UCSD-AML1 (cell line): ENCODE measurements around the gene FRAS1.

ENCODE experiments used
- DNase-seq: peaks from one replicate; lab custom pipeline; 2025; ENCODE audit not compliant: unreplicated experiment; lab: John Stamatoyannopoulos, UW

The FRAS1 gene

GRCh38 chr4:78568640-78569305 lies 511.6 kb downstream of the FRAS1 start:
- DNase-seq: no peak

GRCh38 chr4:78569306-78569821 lies 512.2 kb downstream of the FRAS1 start:
- no peak for DNase-seq

DNA sequence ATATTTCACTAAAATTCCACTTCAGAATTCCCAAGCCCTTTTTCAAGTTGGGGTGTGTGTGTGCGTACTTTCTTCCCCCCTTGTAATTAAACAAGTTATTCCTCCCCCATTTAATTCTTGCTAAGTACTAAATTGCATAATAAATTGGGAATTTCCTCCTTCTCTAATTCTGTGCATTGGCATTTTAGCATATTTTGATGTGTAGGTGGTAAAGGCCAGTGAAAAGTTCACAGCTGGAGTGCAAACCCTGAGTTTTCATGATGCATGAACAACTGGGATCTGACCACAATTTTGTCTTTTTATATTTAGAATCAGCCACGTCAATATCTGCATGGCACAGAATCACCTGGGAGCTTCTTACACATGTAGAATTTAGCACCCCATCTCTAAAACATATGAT lies 513.0 kb downstream of the FRAS1 start:
- DNase-seq: no peak

GRCh38 chr4:78571804-78572203 lies 514.7 kb downstream of the FRAS1 start:
- no peak for DNase-seq

DNA sequence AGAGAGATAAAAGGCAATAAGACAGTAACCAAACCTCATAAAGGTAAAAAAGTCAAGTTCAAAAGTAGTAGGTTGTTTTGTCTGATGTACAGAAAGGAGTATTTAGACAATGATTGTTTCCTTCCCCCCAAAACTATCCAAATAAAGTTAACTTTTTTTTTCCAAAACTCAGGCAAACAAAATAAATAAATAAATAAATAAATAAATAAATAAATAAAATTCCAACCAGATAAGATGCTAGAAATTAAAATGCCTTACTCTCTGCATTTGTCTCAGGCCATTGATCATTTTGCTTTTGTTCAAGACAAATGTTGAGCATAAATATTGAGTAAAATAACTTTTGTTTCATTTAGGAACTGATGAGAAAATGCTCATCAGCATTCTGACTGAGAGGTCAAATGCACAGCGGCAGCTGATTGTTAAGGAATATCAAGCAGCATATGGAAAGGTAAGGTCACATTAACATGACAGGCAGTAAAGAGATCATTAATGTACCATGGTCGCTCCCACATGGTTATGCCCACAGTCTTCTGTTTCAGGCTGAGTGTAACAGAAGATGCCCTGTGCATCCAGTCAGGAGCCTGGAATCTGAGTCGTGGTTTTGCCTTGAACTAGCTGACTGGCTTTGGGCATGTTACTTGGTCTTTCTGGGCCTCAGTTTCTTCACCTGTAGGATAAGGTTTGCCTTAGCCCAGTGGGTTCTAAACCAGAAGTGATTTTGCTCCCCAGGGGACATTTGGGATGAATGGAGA lies 521.7 kb downstream of the FRAS1 start:
- no peak for DNase-seq

DNA sequence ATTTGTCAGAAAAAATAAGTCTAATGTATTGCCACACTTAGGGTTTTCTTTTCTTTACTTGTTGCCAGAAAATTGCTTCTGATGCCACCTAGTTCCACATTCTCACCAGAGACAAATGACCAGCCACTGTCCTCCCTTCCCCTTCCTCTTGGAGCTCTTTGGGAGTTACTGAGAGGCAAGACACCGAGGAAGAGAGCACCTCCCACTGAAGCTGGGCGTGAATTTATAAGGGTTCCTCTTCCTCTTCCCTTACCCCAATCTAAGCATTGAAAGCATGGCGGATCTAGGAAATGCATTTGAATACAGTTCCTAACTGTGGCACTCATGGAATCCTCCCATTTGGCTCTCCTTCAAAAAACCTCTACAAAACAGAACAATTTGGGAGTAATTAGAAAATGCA lies 524.5 kb downstream of the FRAS1 start:
- no peak for DNase-seq

DNA sequence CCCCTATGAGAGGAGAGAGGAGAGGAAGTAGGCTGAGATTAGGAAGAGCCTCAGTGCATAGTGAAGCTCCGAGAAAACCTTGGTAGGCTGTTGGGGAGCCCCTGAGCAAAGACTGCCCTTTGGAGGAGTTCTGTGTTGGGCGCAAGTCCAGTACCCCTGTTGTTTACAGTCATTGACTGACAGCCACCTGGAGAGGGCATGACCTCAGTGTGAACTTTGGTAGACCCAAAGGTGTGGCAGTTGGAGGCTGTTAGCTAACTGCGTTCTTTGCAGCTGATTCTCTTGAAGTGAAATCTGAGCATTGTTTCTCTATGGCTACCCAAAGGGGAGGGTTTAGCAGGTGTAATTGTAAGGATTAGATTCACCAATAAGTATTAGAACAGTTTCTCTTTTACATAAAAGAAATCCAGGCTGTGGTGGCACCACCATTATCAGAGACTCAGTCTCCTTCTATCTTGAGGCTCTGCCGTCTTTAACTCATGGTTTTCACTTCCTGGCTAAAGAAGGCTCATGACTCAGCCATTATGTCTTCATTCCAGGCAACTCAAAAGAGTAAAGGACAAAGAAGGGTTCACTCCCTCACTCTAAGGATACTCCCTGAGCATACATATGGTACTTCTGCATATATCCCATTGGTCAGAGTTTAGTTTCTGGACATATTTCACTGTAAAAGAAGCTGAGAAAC lies 527.9 kb downstream of the FRAS1 start:
- no peak for DNase-seq

- no peak for DNase-seq
Observed at GRCh38 chr4:78585633-78586032, 528.5 kb downstream of the FRAS1 start.

DNA sequence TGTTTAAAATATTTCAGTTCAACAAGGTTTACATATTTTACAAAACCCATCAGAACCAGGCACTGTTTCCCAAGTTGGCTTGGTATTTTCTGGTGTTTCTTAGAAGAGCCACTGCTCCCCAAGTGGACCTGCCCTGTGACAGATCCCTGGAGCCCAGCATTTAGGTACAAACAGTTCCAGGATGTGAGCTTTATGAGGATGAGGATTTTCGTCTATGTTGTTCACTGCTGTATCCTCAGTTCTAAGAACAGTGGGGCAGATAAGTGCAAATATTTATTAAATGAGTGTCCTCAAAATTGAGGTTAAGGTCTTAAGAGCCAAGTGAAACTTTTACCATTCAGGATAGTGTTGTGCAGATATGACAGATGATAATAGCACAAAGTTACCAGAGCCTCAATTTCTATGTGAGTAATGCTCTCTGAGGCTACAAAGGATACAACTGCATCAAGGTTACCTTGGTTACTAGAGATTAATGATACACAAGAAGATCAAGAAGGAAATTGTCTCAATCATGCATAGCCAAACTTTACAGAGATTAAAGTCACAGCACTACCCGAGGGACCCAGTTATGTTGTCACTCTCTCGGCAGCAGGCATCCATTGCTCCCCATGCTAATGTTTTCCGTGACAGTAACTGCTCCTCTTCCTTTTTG lies 531.9 kb downstream of the FRAS1 start:
- no peak for DNase-seq

GRCh38 chr4:78591404-78591803 lies 534.3 kb downstream of the FRAS1 start:
- no peak for DNase-seq

DNA sequence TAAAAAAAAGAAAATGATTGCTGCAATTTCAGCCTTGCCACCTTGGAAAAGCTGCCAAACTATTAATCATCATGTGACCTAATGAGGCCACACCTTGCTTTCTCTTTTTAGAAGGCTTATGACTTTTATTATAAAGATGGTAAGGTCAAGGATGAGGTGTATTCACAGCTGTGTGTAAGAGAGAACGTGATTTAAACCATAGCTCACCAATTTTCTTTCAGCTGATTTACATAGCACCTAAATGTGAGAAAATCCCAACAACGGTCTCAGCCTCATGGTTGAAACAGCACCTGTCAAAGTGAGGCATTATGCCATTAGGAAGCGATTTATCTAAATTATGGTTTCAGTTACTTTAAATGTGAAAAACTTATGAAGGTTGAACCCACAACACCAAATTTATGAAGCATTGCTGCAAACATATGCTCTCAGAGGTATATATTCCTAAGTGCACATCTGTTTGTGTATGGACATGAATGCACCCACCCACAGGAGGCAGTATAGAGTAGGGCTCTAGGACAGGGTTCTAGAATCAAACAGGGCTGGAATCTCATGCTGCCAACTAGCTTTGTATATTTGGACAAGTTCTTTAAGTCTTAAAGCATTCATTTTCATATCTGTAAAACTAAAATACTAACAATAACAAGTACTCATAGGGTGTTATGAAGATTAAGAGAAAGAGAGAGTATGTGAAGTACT lies 535.1 kb downstream of the FRAS1 start:
- DNase-seq: no peak
